ENCODE data around the gene SLC37A1.

DNA sequence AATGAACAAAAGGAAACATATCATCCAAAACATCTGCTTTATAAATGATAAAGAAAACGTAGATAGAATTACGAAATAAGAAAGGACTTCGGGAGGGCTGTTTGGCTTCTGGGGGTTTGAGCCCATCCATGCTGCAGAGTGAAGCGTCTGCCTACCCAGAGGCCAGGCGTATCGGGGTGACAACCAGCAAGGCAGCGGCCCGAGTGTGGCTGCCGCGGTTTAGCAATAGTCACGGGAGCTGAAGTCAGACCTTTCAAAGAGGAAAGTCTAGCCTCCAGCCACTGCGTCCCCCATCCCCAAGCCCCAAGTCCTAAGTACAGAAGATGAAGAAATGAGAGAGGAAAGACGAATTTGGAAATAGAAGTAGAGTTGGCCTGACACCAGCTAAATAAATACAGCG is 8.6 kb downstream of the SLC37A1 start:
- TF ChIP-seq, protein P1, sequence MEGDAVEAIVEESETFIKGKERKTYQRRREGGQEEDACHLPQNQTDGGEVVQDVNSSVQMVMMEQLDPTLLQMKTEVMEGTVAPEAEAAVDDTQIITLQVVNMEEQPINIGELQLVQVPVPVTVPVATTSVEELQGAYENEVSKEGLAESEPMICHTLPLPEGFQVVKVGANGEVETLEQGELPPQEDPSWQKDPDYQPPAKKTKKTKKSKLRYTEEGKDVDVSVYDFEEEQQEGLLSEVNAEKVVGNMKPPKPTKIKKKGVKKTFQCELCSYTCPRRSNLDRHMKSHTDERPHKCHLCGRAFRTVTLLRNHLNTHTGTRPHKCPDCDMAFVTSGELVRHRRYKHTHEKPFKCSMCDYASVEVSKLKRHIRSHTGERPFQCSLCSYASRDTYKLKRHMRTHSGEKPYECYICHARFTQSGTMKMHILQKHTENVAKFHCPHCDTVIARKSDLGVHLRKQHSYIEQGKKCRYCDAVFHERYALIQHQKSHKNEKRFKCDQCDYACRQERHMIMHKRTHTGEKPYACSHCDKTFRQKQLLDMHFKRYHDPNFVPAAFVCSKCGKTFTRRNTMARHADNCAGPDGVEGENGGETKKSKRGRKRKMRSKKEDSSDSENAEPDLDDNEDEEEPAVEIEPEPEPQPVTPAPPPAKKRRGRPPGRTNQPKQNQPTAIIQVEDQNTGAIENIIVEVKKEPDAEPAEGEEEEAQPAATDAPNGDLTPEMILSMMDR (IDR thresholded peaks at IDR 0.05) = no peak
- no peak for TF ChIP-seq EP300 (IDR thresholded peaks at IDR 0.05)
- no peak for TF ChIP-seq POLR2A (IDR thresholded peaks at IDR 0.05)

Measured in sigmoid colon (tissue), 4 donors.